HG03135 (cell line): Measurements from ENCODE around the gene RASL12.
"Not testable (repeated sequence)": the region's sequence is repeated elsewhere in the genome, so short reads cannot be mapped to it uniquely, and the experiment has no call there.

Experiments
- ATAC-seq: cut with Tn5 transposase; IDR thresholded peaks from one replicate; pipeline ENCODE4 v1.9.1; 2021; ENCODE audit warnings: mild to moderate bottlenecking, moderate library complexity; ENCODE audit not compliant: unreplicated experiment

Gene RASL12, protein sequence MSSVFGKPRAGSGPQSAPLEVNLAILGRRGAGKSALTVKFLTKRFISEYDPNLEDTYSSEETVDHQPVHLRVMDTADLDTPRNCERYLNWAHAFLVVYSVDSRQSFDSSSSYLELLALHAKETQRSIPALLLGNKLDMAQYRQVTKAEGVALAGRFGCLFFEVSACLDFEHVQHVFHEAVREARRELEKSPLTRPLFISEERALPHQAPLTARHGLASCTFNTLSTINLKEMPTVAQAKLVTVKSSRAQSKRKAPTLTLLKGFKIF

DNA sequence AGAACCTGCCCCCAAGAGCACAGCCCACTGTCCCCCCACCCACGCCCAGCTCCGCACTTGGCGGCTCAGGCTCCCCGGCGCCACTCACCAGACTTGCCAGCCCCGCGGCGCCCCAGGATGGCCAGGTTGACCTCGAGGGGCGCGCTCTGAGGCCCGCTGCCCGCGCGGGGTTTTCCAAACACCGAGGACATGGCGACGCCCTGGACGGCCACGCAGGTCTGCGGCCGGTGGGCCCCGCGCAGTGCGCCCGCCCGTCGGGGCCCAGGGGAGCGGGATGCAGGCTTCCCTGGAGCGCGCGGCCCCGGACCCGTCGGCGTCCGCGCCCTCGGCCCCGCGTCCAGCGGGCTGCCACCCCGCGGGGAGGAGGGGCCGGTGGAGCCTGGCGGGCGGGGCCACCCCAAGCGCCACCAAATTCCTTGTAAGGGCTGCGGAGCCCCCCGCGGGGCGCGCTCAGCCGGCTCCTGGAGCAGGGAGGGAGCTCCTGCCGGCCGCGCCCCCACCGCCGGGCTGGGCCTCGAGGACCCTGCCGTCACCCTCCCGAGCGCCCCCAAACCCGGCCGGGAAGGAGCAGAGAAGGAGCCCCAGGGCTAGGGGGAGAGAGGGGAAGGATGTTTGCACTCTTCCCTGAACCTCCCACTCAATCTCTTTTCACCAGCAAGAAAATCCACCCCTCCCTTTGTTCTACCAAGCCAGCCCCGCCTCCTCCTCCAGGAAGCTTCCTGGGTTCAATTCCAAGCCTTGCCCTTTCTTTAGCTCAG lies at the start of gene RASL12:
TSS of gene RASL12 (minus strand) at position 347 of the 758 bp plus-strand sequence. CDS start at position 191, 156 bp downstream.
- ATAC-seq = no peak

DNA sequence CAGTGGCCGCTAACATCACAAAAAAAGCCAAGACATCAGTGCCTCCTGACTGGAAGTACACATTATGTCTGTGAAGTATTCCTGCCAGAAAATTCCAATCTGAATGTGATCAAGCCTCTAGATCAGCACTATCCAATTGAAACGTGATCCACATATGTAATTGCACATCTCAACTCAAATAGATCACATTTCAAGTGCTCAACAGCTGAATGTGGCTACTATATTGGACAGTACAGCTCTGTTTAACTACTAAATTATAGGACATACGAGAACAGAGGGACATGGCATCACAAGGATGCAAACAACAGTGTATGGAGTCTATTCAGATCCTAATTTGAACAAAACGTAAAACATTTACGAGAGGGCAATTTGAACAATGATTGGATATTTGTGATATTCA lies 47.8 kb upstream of the RASL12 start:
- ATAC-seq = no peak

DNA sequence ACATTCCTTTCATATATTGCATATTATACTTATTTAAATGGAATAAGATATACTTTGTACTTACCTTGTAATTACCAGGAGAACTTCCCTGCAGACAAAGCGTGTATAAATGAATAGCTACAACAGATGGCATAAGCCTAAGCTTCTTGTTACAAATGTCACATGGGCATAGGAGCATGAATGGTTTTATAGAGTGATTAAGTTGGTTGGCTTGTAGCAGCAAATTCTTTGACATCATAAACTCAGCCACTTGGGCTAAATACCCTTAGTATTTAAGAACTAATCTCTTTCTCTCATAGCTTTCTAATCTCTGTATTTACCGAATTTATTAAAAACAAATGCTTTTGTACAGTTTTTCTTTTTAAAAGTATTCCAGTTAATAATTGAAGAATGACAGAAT lies 47.3 kb upstream of the RASL12 start, which contains the start of gene UBAP1L:
TSS of gene UBAP1L (minus strand) at position 115 of the 400 bp plus-strand sequence. CDS start 8,985 bp downstream, outside the sequence.
- no peak for ATAC-seq

DNA sequence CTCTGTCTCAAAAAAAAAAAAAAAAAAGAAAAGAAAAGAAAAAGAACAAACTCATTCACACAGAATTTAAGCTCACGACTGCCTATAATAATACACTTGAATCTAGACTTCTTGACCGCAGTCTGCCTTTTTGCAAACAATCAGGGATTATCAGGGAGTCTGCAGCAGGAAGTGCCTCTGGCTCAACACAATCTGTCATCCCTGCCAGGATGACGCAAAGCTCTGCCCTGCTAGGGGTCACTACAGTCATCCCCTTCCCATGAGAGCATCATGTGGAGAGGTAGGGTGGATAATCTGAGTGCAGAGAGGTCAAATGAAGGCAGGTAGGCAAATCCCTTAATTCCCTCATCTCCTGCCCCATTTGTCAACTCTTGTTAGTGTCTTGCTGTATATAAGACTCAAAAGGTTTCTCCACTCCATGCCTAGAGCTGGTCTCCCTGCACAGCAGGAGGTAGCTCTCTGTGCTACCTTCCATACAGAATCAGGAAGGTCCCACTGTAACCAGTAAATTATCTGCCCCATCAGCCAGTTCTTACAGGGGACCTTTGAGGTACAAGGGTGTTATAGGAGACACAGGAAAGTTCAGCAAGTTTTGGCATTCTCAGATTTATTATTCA lies 43.0 kb upstream of the RASL12 start:
- ATAC-seq = no peak

DNA sequence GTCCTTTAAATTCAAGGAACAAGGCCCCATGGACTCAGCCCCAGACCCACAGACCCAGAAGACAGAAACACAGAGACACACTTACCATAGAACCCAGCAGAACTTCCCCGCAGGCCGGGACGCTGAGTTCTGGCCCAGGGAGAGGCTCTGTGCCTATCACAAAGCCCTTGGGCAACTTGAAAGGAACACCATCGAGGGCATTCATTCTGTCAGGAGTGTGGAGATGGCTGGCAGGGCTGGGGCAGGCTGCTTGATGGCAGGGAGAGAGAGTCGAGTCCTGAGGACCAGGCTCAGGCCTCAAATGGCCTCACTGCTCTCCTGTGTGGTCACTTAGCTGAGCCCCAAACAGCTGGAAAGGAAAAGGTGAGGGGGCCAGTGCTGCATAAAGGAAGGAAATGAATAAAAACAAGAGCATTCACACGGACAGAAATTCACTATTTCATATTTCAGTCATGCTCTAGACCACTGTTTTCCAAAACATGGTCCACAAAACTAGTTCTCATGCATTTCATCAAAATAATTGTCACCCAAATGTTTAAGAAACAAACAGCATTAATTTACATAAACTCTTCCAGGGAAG lies 38.3 kb upstream of the RASL12 start:
- ATAC-seq = no peak

DNA sequence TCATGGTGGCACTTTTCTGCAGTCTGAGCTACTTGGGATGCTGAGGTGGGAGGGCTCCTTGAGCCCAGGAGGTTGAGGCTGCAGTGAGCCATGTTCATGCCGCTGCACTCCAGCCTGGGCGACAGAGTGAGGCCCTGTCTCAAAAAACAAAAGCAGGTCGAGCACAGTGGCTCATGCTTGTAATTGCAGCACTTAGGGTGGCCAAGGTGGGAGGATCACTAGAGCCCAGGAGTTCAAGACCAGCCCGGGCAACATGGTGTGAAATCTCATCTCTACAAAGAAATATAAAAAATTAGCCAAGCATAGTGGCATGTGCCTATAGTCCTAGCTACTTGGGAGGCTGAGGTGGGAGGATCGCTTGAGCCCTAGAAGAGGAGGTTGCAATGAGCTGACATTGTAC lies 37.2 kb upstream of the RASL12 start:
- no peak for ATAC-seq

DNA sequence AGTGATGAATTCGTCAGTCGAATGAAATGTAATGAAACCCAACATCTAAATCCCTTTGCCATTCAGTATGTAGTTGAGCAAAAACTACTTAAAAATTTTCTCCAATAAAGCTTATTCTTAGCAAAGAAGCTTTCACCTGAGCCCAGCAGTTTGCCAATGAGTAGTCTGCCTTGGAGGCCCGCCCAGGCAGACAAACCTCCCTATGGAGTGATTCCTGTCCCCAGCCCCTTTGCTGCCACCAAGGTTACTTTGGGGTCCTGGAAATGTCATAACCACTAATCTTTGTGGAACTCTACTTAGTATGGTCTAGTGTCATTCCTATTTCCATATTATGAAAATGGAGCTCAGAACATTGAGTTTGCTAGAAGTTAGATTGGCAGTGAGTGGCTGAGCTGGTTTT lies 35.1 kb upstream of the RASL12 start:
- no peak for ATAC-seq

DNA sequence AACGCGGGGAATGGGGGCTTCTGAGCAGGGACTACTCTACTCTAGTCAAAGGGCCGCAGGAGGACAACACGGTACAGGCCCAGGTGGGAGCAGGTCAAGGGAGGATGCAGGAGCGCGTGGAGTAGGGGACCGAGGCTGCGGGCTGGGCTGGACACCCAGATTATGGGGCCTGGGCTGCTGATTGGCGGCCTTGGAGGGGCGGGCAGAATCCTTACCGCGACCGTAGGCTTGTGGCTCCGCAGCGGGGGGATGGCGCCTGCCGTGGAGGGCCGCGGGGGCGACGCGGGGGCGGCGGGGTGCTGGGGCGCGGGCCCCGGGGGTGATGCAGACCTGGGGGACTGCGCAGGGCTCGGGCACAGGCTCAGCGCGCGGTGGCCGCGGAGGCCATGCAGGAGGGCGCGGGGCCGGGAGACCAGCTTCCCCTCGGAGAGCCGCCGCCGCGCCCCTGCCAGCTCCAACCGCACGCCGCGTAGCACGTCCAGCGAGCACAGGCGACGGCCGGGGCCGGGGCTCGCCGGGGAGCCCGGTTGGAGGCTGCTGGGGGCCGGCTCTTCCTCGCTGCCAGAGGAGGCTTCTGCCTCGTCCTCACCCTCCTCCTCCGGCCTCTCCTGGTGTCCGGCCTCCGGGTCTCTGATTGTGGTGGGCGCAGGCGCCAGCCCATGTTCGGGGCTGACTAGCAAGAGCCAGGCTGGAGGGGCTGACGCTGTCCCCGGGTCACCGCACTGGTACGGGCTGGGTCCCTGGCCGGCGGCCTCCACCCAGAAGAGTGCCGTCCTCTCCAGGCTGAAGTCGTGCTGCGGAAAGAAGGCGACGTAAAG lies 34.3 kb upstream of the RASL12 start:
- ATAC-seq = no peak

DNA sequence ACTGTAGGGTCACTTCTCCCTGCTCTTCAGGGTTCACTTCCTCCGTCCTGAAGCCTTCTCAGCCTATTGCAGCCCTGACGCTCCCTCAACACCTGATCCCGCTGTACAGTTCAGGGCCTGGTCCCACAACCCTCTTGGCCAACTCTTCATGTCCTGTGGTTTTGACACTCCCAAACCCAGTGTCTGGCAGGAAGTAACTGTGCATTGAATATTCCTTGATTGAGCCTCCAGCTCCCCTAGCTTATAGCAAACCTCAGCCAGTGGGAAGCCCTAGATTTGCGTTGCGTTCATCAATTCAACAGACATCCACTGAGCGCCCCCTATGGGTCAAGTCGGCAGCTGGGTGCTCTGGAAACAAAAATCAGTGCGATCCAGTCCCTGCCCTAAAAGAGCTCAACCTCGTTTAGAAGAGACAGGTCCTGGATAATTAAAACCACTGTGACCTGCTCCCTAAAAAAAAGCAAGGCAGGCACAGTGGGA lies 33.7 kb upstream of the RASL12 start:
- no peak for ATAC-seq

DNA sequence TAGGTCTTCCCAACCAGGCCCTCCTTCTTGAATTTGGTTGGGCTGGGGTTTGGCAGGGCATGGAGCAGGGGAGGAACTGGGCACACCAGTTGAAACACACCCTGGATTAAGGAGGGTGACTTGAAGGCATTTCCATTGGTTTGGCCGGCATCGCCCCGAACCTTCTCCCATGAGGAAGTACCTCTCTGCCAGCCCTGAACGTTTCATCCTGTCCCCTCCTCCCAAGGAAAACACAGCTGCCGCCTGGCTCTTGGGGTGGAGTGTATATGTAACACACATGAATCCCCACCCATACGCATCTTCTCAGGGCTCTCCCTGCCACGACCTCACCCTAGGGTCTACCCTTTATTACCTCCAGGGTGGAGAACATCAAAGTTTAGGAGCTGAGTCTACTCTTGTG lies 32.7 kb upstream of the RASL12 start:
- no peak for ATAC-seq

DNA sequence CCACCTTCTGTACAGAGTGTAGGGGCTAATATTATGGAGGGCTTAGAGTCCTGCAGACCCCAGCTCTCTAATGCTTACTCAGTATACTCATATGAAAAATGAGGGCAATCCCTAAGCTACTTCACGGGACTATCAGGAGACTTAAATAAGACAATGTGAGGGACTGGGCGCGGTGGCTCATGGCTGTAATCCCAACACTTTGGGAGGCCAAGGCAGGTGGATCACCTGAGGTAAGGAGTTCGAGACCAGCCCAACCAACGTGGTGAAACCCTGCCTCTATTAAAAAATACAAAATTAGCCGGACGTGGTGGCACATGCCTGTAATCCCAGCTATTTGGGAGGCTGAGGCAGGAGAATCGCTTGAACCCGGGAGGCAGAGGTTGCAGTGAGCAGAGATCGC lies 32.0 kb upstream of the RASL12 start:
- not testable (repeated sequence) for ATAC-seq

DNA sequence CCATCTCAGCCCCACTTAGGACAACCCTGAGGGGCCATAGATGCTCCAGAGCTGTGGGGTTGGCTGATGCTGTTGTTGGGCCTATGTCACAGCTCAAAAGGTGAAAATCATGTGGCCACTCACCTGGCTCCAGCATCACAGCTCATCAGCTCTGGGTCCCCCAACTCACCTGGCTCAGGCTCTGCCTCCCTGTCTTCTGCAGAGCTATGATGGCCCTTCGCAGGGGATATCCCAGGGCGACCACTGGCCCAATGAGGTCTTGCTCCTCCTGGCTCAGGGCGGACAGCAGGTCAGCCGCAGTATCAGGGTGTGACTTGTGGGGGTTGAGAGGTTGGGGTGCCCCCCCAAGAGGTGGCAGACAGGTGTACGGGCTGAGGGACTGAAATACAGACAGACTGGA lies 31.5 kb upstream of the RASL12 start:
- ATAC-seq = no peak

DNA sequence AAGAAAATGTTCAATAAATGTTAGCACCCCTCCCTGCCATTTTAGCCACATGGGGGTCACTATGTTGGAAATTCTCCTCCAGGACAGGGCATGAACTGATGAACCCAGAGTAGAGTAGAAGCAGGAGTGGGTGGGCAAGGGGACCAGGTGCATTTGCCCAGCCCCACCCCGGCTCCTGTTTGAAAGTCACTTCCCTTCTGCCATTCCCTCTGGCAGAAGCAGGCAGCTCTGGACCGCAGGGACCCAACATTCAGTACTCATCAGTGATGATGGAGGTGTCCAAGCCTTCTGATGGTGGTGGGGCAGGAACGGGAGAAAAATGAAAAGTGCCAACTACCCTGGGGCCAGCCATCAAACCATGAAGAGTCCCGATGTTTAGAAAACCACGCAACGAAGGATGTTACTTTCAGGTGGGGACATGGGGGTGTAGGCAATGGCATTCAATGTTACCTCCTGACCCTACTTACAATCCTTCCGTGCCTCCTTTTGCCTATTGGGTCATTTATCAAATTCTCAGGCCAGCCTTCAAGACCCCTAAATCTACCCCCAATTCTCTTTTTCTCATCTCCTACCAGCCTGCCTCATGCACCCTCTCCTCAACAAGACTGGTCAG lies 30.0 kb upstream of the RASL12 start:
- no peak for ATAC-seq

DNA sequence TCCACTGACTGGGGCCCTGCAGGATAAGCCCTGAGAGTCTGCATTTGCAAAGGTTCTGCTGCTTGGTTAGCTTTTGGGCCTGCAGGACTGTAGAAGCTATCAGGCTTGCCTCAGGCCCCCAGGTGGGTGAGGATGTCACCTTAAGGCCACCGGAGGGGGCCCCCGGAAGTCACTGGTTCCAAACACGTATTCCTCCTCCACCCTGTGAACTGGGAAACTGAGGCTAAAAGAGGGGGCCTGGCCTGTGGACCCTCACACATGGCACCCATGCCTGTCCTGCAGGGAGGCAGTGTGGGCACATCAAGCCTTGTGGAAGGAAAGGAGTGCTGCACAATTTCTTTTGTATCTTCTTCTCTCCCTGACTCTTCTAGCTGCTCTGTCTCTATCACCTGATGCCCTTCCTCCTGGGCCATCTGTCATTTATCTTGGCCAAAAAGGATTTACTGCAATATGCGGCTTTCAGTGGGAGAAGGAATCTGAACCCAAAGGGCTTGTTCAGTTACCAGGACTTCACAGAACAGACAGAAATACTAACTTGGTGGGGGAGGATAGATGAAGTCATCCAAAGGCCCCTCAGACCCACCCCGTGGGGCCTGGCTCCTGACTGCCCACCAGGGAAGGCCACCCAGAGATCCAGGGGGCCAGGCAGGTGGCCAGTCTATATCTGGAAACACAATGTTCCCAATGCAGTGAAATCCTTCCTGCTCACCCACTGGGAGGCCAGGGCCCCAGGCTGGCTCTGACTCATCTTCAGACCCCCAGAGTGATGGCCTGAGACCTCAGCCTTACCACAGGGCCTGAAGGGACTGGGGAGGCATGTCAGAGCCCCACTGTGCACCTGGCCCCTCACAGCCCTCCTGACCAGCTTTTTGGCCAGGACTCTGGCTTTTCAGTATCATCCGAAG lies 28.9 kb upstream of the RASL12 start:
- ATAC-seq = no peak

DNA sequence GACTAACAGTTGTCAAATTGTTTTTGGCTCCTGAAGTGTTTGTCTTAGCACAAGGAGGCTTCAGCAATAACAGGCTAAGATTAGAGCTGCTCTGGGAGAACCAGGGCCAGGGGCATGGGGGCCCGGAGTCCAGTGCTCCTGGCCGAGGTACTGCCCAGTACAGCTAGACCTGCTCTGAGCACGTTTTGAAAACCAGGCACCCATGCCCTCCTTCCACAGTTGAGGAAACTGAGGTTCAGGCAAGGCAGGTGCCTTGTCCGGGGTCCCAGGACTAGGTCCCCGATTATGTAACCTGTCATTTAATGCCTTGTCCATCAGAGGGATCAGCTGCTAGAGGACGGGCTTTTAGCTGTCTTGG lies 27.9 kb upstream of the RASL12 start:
- ATAC-seq = no peak

DNA sequence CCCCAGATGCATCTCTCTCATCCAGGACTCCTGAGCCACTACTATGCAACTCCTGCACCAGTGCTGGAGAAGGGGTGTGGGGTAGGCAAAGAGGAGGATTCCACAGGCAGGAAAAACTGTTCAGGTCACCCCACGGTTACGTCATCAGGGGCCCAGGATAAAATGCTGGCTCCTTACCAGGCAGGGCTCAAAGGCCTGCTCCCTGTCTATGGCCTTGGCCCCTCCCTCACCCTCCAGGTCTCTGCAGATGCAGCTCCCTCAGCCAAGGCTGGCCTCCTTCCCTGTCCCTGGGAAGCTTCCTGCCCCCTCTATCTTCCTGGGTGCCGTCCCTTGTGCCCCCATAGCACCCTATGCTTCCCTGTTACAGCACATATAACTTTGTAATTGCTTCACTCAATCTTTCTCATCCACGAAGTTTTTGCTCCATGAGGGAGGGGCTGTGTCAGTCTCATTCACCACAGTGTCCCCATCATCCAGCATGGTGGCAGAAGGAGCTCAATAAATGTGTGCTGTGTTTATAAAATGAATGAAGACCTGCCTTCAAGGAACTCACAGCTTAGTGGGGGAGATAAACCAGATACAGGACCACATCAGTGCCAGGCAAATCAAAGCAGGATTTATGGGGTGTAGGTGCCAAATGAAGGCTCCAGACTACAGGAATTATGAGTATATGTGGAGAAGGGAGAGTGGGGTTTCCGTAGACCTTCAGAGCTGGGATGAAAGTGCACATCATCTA lies 27.4 kb upstream of the RASL12 start:
- no peak for ATAC-seq

DNA sequence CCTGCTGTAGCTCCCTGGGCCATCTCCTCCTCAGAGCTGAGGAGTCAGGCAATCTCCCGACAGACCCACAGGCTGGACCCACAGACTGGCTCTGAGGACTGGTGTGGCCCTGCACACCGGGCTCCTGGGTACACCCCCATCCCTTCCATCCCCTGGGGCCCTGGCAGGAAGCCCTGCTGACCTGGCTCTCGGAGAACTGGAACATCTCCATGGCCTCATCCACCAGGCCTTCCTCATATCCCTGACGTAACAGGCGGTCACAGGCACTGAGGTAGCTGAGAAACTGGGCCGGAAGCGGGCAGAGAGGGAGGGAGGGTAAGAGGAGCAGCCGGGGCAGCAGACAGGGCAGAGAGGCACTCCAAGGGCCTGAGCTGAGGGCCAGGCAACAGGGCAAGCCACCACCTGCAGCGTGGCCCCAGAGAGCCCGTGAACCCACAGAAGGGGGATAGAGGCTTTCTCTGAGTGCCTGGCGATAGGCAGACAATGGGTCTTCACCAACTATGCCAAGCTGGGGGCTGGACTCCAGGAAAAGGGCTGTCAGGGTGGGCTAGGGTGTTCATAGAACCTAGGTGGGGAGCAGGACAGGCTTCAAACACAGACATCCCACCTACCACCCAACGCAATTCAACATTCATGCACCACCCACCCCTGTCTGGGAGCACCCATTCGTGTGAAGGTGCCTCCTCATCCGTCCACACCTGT lies 26.7 kb upstream of the RASL12 start:
- no peak for ATAC-seq

DNA sequence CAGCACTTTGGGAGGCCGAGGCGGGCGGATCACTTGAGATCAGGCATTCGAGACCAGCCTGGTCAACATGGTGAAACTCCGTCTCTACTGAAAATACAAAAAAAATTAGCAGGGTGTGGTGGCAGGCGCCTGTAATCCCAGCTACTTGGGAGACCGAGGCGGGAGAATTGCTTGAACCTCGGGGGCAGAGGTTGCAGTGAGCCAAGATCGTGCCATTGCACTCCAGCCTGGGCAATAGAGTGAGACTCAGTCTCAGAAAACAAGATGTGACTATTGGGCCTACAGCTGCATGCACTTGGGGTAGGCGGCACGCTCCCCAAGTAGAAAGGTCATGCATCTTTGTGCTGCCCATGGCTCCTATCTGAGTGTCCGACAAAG lies 26.0 kb upstream of the RASL12 start:
- not testable (repeated sequence) for ATAC-seq
